ENCODE results near the gene CENPP. TPM values are rescaled to one million over a fixed set of nuclear protein-coding genes. Genes with fewer than 3 reads are reported as not detected.
A peak's percentile ranks its signal among the peaks of the same experiment; 100 is the strongest.

The CENPP gene
- 4.5 TPM for total RNA-seq (ENCODE audit: unreplicated experiment)
- long read RNA-seq = 0 reads

GRCh38 chr9:92325269-92325990 is at the start of gene CENPP, which contains the start of gene NOL8:
CENPP (plus strand) TSS chr9:92325953.
NOL8 (minus strand) TSS chr9:92325350; CDS start chr9:92324161, 1,189 bp downstream.
- H3K4me1 Mint-ChIP-seq (ENCODE audit: unreplicated experiment) = peaks cover 22% of the 10 kb centered on the region
- H3K4me3 Mint-ChIP-seq (ENCODE audit: unreplicated experiment) = peak within 1 kb of the TSS; percentile 99
- no peaks in the 10 kb centered on the region for H3K36me3 Mint-ChIP-seq (ENCODE audit: low read depth, unreplicated experiment)
- TF ChIP-seq CTCF (IDR thresholded peaks at IDR 0.05; ENCODE audit: unreplicated experiment) = no peak
- peak within 1 kb of the TSS; percentile 99 for H3K27ac Mint-ChIP-seq (ENCODE audit: unreplicated experiment)
- H3K27me3 Mint-ChIP-seq (ENCODE audit: unreplicated experiment) = peaks cover 3% of the 10 kb centered on the region
- no peaks in the 10 kb centered on the region for H3K9me3 Mint-ChIP-seq (ENCODE audit: unreplicated experiment)
- peak; percentile 80 for DNase-seq (ENCODE audit: low spot score)

- Mint-ChIP-seq H3K36me3 (ENCODE audit: low read depth, unreplicated experiment) (peaks cover 24% of the 10 kb centered on the region), H3K4me1 (ENCODE audit: unreplicated experiment) (peaks cover 28% of the 10 kb centered on the region), H3K4me3 (ENCODE audit: unreplicated experiment) (peak overlapping the region; percentile 52), H3K27me3 (ENCODE audit: unreplicated experiment) (no peaks in the 10 kb centered on the region), H3K27ac (ENCODE audit: unreplicated experiment) (peak overlapping the region; percentile 92), H3K9me3 (ENCODE audit: unreplicated experiment) (no peaks in the 10 kb centered on the region)
- no peak for TF ChIP-seq CTCF (IDR thresholded peaks at IDR 0.05; ENCODE audit: unreplicated experiment)
- peak; percentile 19 for DNase-seq (ENCODE audit: low spot score)
These were observed 49.3 kb upstream of the CENPP start for GRCh38 chr9:92276331-92277032.

- Mint-ChIP-seq H3K4me1 (ENCODE audit: unreplicated experiment) (peaks cover 28% of the 10 kb centered on the region), H3K9me3 (ENCODE audit: unreplicated experiment) (no peaks in the 10 kb centered on the region), H3K4me3 (ENCODE audit: unreplicated experiment) (no peak overlapping the region), H3K27ac (ENCODE audit: unreplicated experiment) (peak overlapping the region; percentile 27), H3K27me3 (ENCODE audit: unreplicated experiment) (no peaks in the 10 kb centered on the region), H3K36me3 (ENCODE audit: low read depth, unreplicated experiment) (peaks cover 19% of the 10 kb centered on the region)
- DNase-seq (ENCODE audit: low spot score) = no peak
- TF ChIP-seq CTCF (IDR thresholded peaks at IDR 0.05; ENCODE audit: unreplicated experiment) = no peak
These were observed 47.6 kb upstream of the CENPP start for GRCh38 chr9:92278110-92278509.

- no peaks in the 10 kb centered on the region for H3K27me3 Mint-ChIP-seq (ENCODE audit: unreplicated experiment)
- no peak overlapping the region for H3K4me3 Mint-ChIP-seq (ENCODE audit: unreplicated experiment)
- H3K9me3 Mint-ChIP-seq (ENCODE audit: unreplicated experiment) = no peaks in the 10 kb centered on the region
- no peak overlapping the region for H3K27ac Mint-ChIP-seq (ENCODE audit: unreplicated experiment)
- DNase-seq (ENCODE audit: low spot score) = no peak
- peaks cover 13% of the 10 kb centered on the region for H3K36me3 Mint-ChIP-seq (ENCODE audit: low read depth, unreplicated experiment)
- H3K4me1 Mint-ChIP-seq (ENCODE audit: unreplicated experiment) = peaks cover 28% of the 10 kb centered on the region
- TF ChIP-seq CTCF (IDR thresholded peaks at IDR 0.05; ENCODE audit: unreplicated experiment) = no peak
These were observed 46.5 kb upstream of the CENPP start for GRCh38 chr9:92279302-92279701.

Measured in endothelial cell (in vitro differentiated cells).